Spleen (tissue), 11 donors: ENCODE data around the gene FMNL1. TPM values are rescaled to one million over a fixed set of nuclear protein-coding genes. Genes with fewer than 3 reads are reported as not detected.

Experiments
- DNase-seq: peaks from one replicate; pipeline ENCODE4 v3.0.0-alpha.2; 2020
- H3K27ac ChIP-seq, 8 donors: fragments of 200-600 bp; sonication (generic) in 7 of 8; 1 replicate in 4 of 8; 2 replicates in 4 of 8; pipeline versions ENCODE4 v1.5.0 to v1.8.0; 2016 to 2021; ENCODE audit warnings: inconsistent platforms in 4 of 8, mild to moderate bottlenecking in 4 of 8, moderate library complexity in 1 of 8
- H3K27me3 ChIP-seq, 7 donors: fragments of 200-600 bp; sonication (generic) in 6 of 7; replicated peaks in 1 of 7; 1 replicate in 4 of 7; 2 replicates in 3 of 7; pipeline versions ENCODE4 v1.5.0 to v1.8.0; 2016 to 2021; ENCODE audit warnings: inconsistent platforms in 3 of 7, mild to moderate bottlenecking in 1 of 7
- H3K36me3 ChIP-seq, 6 donors: fragments of 200-600 bp; sonication (generic) in 5 of 6; 1 replicate in 4 of 6; 2 replicates in 2 of 6; pipeline versions ENCODE4 v1.5.0 to v1.8.0; 2016 to 2021; ENCODE audit warnings: inconsistent platforms in 2 of 6
- H3K4me1 ChIP-seq, 6 donors: fragments of 200-600 bp; sonication (generic) in 5 of 6; 1 replicate in 3 of 6; 2 replicates in 3 of 6; pipeline versions ENCODE4 v1.5.0 to v1.8.0; 2016 to 2021; ENCODE audit warnings: inconsistent platforms in 3 of 6
- H3K4me3 ChIP-seq, 8 donors: fragments of 200-600 bp; sonication (generic) in 7 of 8; 1 replicate in 4 of 8; 2 replicates in 4 of 8; pipeline versions ENCODE4 v1.5.0 to v1.8.0; 2016 to 2021; ENCODE audit warnings: inconsistent platforms in 4 of 8, mild to moderate bottlenecking in 4 of 8, moderate library complexity in 2 of 8
- H3K9me3 ChIP-seq, 8 donors: fragments of 200-600 bp; sonication (generic) in 7 of 8; 1 replicate in 4 of 8; 2 replicates in 4 of 8; pipeline versions ENCODE4 v1.5.0 to v1.8.0; 2016 to 2021; ENCODE audit warnings: inconsistent platforms in 4 of 8
- POLR2A ChIP-seq, 3 donors: fragments of 450-650 bp; IDR thresholded peaks; one replicate each; pipeline ENCODE4 v1.5.1; 2017; ENCODE audit warnings: antibody characterized with exemption in 3 of 3, mild to moderate bottlenecking in 1 of 3
- POLR2AphosphoS5 ChIP-seq, 3 donors: sonication (generic); formaldehyde crosslinking; IDR thresholded peaks; one replicate each; pipeline ENCODE4 v1.5.1; 2017; ENCODE audit warnings: antibody characterized with exemption in 3 of 3
- WGBS, 5 donors: extraction: QIAGEN DNeasy Blood & Tissue Kit in 3 of 5; methylation state at CpG; one replicate each; pipeline versions ENCODE4 v1.1.5 to v1.1.7; 2013 to 2018; 5-methylcytosine and 5-hydroxymethylcytosine counted together
- intact Hi-C: fragments of 100-400 bp; cut with DNase I; formaldehyde crosslinking; loops from one replicate; pipeline ENCODE4 v1.15.0; 2023; ENCODE audit warnings: low total_unique reads
- polyA plus RNA-seq, 3 donors: library from polyadenylated mRNA; stranded (reverse); fragments of 200-250 nt; gene quantifications; one replicate each; pipeline ENCODE4 v1.2.1, GENCODE V29; 2013
- total RNA-seq, 7 donors: library from RNA; depleted of rRNA in 3 of 7; stranded (reverse); fragments of >200 nt in 3 of 7; fragmentation: NEBNext Ultra II Directional in 4 of 7; extraction: Animal tissue kit (Norgen Biotek cat#: 25700) in 4 of 7; gene quantifications; one replicate each; pipeline versions ENCODE4 v1.1.0 to v1.2.1, GENCODE V29; 2016 to 2021
- TF ChIP-seq, protein P1 (sequence below), 11 experiments: fragments of 200-600 bp in 7 of 11; fragments of 450-650 bp in 4 of 11; sonication (generic) in 4 of 11; IDR thresholded peaks in 8 of 11; conservative IDR thresholded peaks in 3 of 11; 1 replicate in 7 of 11; 2 replicates in 4 of 11; pipeline versions ENCODE4 v1.4.0 to v1.8.0; 2016 to 2021; ENCODE audit warnings: antibody characterized with exemption in 11 of 11, inconsistent platforms in 4 of 11, mild to moderate bottlenecking in 1 of 11
- donor health status: healthy with polysubstance abuse.
- donor health status: DM: no; HTN: no; CAD: no; lungs with moderate emphysema.
- donor health status: DM: no; HTN: no; CAD: no.
- donor health status: Bipolar disorder and iron deficiency.
- donor health status: healthy.
- donor health status: DM: no; HTN: no; CAD: no.
- donor health status: DM: yes; HTN: yes; CAD: no.

FMNL1 gene
- total and polyA plus RNA-seq, 10 donors, result 40.8 to 281 (median 142) TPM

DNA sequence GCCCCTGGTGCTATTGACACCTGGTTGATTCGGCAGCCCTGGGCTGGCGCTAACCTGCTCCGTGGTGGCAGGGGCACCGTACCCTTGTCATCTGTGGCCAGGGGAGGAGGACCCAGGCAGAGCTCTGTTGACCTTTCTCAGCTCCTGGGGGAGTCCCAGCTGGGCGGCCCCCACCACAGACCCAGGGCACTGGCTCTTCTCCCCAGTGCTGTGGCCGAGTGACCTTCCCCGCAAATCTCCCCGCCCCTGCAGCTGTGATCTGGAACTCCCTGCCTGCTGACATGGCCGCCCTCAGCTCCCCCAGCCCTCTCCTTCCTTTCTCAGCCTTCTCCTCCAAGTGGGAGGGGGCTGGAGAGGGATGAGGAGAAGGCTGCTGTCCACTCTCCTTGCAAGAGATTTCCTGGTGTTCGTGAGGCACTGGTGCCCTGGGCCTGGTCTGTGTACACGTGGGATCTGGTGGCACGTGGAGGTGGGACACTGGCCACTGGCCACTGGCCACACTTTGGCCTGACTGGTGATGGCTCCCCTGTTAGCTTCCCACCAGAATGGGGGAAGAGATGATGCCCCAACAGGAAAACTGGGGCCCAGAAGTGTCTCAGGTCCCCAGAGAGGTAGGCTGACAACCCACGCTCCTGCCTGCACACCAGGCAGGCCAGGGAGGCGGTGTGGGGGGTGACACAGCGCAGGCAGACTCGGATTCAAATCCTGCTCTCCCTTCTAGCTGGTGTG lies 8.2 kb downstream of the FMNL1 start:
- intact Hi-C loops, result no loop called here

GRCh38 chr17:45230410-45230786 lies 8.7 kb downstream of the FMNL1 start:
- DNase-seq, result no peak
- Histone ChIP-seq H3K4me1 (peaks cover 33 to 100% (median 85%) of the 10 kb centered on the region in 6 donors), H3K27ac (peak overlapping the region in 7 of 8 donors; percentile 93 to 99 (median 96)), H3K36me3 (peaks cover 0 to 53% (median 16%) of the 10 kb centered on the region in 6 donors), H3K27me3 (peaks cover 0 to under 1% (median 0%) of the 10 kb centered on the region in 7 donors), H3K9me3 (no peaks in the 10 kb centered on the region), H3K4me3 (peak overlapping the region in 1 of 8 donors; percentile 80)
- no peak for TF ChIP-seq POLR2AphosphoS5 (IDR thresholded peaks at IDR 0.05)
- TF ChIP-seq, protein P1, sequence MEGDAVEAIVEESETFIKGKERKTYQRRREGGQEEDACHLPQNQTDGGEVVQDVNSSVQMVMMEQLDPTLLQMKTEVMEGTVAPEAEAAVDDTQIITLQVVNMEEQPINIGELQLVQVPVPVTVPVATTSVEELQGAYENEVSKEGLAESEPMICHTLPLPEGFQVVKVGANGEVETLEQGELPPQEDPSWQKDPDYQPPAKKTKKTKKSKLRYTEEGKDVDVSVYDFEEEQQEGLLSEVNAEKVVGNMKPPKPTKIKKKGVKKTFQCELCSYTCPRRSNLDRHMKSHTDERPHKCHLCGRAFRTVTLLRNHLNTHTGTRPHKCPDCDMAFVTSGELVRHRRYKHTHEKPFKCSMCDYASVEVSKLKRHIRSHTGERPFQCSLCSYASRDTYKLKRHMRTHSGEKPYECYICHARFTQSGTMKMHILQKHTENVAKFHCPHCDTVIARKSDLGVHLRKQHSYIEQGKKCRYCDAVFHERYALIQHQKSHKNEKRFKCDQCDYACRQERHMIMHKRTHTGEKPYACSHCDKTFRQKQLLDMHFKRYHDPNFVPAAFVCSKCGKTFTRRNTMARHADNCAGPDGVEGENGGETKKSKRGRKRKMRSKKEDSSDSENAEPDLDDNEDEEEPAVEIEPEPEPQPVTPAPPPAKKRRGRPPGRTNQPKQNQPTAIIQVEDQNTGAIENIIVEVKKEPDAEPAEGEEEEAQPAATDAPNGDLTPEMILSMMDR (IDR thresholded peaks at IDR 0.05 in 8 of 11, conservative IDR thresholded peaks at IDR 0.05 in 3 of 11), result no peak
- TF ChIP-seq POLR2A (IDR thresholded peaks at IDR 0.05), result no peak
- 74 to 93% (median 85%) methylated on average over 3 to 4 of the region's 4 CpGs for WGBS, 5 donors
- intact Hi-C loops, result no loop called here

More for the DNA sequence above, 8.2 kb downstream of the FMNL1 start:
- H3K27me3 ChIP-seq, result no peaks in the 10 kb centered on the region
- peak overlapping the region; percentile 93 to 99 (median 96) for H3K27ac ChIP-seq
- H3K4me3 ChIP-seq, result peak overlapping the region in 3 of 8 donors; percentile 63 to 80 (median 68)
- peak; percentile 85 for DNase-seq
- peaks cover 0 to 48% (median 16%) of the 10 kb centered on the region in 6 donors for H3K36me3 ChIP-seq
- TF ChIP-seq POLR2AphosphoS5 (IDR thresholded peaks at IDR 0.05), result no peak
- H3K4me1 ChIP-seq, result peaks cover 37 to 100% (median 85%) of the 10 kb centered on the region in 6 donors
- H3K9me3 ChIP-seq, result no peaks in the 10 kb centered on the region
- WGBS, 5 donors, result 54 to 72% (median 63%) methylated on average over 16 of the region's 16 CpGs

DNA sequence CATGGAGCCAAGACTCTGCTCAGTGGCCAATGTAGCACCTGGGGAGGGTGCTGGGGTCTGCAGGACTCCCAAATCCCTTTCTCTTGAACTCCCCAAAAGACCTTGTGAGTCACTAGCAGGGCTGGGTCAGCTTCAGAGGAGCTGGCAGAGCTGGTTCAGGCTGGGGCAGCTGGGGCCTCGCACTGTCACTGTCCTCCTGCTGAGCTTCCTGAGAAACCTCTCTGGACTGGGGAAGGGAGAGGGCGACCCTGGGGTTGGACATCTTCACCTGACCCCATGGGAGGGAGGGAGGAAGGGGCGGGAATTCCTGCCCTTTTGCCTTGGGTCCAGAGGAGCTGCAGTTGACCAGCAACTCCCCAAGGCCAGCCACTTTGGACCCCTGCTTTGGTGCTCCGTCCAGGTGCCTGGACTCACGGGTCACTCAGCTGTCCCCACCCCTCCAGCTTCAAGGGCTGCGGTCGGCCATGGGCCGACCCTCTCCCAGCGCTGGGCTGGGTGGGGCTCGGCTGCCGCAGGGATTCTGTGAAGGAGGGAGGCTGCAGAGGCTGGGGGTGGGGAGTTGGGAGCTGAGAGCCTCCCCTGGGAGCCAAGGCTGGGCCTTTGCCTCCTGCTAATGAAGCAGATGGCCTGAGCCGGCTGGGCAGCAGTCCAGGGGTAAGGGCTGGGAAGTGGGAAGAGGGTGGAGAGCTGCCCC lies 9.2 kb downstream of the FMNL1 start:
- Histone ChIP-seq H3K4me1 (peaks cover 35 to 100% (median 85%) of the 10 kb centered on the region in 6 donors), H3K27me3 (peaks cover 0 to 6% (median 0%) of the 10 kb centered on the region in 7 donors), H3K4me3 (peak overlapping the region in 1 of 8 donors; percentile 80), H3K27ac (peak overlapping the region in 6 of 8 donors; percentile 95 to 99 (median 96)), H3K36me3 (peaks cover 0 to 59% (median 16%) of the 10 kb centered on the region in 6 donors), H3K9me3 (no peaks in the 10 kb centered on the region)
- 67 to 88% (median 72%) methylated on average over 4 to 12 of the region's 12 CpGs for WGBS, 5 donors
- peak; percentile 77 for DNase-seq
- intact Hi-C loops, result no loop called here
- no peak for TF ChIP-seq POLR2A (IDR thresholded peaks at IDR 0.05)
- TF ChIP-seq, protein P1 (IDR thresholded peaks at IDR 0.05 in 8 of 11, conservative IDR thresholded peaks at IDR 0.05 in 3 of 11), result no peak
- TF ChIP-seq POLR2AphosphoS5 (IDR thresholded peaks at IDR 0.05), result no peak

- H3K4me1 ChIP-seq, result peaks cover 32 to 99% (median 80%) of the 10 kb centered on the region in 6 donors
- H3K4me3 ChIP-seq, result peak overlapping the region in 1 of 8 donors; percentile 80
- peaks cover 0 to 10% (median 0%) of the 10 kb centered on the region in 7 donors for H3K27me3 ChIP-seq
- 75 to 88% (median 79%) methylated on average over 13 to 19 of the region's 19 CpGs for WGBS, 5 donors
- DNase-seq, result peak; percentile 85
- no peaks in the 10 kb centered on the region for H3K9me3 ChIP-seq
- peaks cover 0 to 65% (median 20%) of the 10 kb centered on the region in 6 donors for H3K36me3 ChIP-seq
- TF ChIP-seq POLR2A (IDR thresholded peaks at IDR 0.05) (no peak), POLR2AphosphoS5 (IDR thresholded peaks at IDR 0.05) (peak in 2 of 3 donors; percentile 10 to 47)
- TF ChIP-seq, protein P1 (IDR thresholded peaks at IDR 0.05 in 8 of 11, conservative IDR thresholded peaks at IDR 0.05 in 3 of 11), result peak in 8 of 11 experiments; percentile 26 to 63 (median 49)
- intact Hi-C loops, result no loop called here
- H3K27ac ChIP-seq, result peak overlapping the region in 5 of 8 donors; percentile 95 to 99 (median 97)
Observed at GRCh38 chr17:45231481-45232116, 9.9 kb downstream of the FMNL1 start.
